AG10803 (cell line): ENCODE results near the gene TUBB4A.

ENCODE experiments used
- DNase-seq: peaks from one replicate; pipeline ENCODE4 v3.0.0; 2010; ENCODE audit warnings: low read depth
- H3K4me3 ChIP-seq: 2 replicates; pipeline ENCODE4 v1.5.1; 2011; ENCODE audit warnings: mild to moderate bottlenecking, low read length, control low read depth
- TF ChIP-seq, protein P1 (sequence below): conservative IDR thresholded peaks from 2 replicates; pipeline ENCODE4 v1.5.1; 2011; ENCODE audit warnings: mild to moderate bottlenecking, low read length, control low read depth, inconsistent platforms

TUBB4A gene

DNA sequence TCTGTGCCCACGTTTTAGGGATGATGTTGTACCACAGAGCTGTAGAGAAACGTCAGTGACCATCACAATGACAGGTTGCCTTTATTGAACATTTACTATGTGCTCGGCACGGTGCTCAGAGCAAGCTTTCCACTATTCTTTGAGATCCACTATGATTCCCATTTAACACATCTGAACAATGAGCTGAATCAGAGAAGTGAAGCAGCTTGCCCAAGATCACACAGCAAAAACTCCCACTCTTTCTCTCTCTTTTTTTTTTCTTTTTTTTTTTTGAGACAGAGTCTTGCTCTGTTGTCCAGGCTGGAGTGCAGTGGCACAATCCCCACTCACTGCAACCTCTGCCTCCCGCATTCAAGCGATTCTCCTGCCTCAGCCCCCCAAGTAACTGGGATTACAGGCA lies 20.6 kb upstream of the TUBB4A start:
- TF ChIP-seq, protein P1, sequence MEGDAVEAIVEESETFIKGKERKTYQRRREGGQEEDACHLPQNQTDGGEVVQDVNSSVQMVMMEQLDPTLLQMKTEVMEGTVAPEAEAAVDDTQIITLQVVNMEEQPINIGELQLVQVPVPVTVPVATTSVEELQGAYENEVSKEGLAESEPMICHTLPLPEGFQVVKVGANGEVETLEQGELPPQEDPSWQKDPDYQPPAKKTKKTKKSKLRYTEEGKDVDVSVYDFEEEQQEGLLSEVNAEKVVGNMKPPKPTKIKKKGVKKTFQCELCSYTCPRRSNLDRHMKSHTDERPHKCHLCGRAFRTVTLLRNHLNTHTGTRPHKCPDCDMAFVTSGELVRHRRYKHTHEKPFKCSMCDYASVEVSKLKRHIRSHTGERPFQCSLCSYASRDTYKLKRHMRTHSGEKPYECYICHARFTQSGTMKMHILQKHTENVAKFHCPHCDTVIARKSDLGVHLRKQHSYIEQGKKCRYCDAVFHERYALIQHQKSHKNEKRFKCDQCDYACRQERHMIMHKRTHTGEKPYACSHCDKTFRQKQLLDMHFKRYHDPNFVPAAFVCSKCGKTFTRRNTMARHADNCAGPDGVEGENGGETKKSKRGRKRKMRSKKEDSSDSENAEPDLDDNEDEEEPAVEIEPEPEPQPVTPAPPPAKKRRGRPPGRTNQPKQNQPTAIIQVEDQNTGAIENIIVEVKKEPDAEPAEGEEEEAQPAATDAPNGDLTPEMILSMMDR: no peak
- no peak overlapping the region for H3K4me3 ChIP-seq
- DNase-seq: no peak

DNA sequence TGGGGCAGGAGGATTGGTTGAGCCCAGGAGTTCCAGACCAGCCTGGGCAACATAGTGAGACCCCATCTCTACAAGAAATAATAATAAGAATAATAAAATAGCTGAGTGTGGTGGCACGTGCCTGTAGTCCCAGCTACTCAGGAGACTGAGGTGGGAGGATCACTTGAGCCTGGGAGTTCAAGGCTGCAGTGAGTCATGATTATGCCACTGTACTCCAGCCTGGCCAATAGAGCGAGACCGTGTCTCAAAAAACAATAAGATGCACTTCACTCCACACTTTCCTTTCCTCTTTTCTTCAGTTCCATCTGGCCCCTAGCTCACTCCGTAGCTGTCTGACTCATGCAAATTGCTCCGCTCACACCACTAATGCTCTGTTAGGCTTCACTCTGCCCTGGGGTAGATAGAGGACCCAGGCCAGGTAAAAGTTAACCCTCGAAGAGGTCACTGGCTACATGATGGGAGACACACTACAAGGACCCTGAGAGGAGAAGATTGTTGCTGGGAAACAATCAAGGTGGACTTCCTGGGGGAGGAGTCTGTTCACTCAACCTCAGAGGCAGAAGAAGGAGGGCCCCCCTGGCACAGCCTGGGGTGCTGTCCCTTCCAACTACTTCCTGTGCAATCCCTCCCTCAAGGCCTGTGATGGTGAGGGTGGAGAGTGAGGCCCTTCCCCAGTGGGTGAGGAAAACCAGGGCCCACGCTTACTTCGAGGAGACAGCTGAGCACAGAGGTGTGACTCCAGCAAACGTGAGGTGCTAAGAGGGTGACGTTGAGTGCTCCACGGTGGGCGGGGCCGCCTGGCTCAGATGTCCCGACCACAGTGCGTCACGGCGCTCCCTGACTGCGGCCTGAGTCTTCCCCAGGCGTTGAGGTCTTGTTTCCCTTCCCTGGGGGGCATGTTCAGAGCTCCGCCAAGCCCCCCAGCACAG lies 19.9 kb upstream of the TUBB4A start:
- no peak for DNase-seq
- TF ChIP-seq, protein P1: no peak
- H3K4me3 ChIP-seq: no peak overlapping the region

DNA sequence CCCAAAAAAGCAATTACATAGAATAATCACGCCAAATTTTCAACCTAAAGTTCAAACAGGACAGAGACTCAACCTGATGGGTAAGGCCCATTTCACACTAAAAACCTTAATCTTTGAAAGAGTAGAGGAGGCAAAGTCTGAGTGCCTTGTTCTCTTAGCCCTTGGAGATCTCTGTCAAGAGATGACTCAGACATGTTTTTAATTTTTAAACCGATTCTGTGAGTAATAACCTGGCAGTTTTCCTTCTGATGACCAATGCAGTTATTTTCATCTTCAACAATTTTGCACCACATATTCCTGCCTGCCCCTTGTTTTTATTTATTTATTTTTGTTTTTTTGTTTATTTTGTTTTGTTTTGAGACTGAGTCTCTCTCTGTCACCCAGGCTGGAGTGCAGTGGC lies 17.2 kb upstream of the TUBB4A start:
- DNase-seq: peak; percentile 80
- TF ChIP-seq, protein P1: no peak

GRCh38 chr19:6518145-6518911 lies 16.2 kb upstream of the TUBB4A start:
- DNase-seq: no peak
- TF ChIP-seq, protein P1: no peak
- H3K4me3 ChIP-seq: no peak overlapping the region

More for the DNA sequence above, 17.2 kb upstream of the TUBB4A start:
- H3K4me3 ChIP-seq: no peak overlapping the region

GRCh38 chr19:6516659-6517291 lies 14.7 kb upstream of the TUBB4A start:
- peak; percentile 78 for DNase-seq
- H3K4me3 ChIP-seq: peak overlapping the region; percentile 83
- TF ChIP-seq, protein P1: peak; percentile 82

- peak; percentile 88 for DNase-seq
- peak overlapping the region; percentile 83 for H3K4me3 ChIP-seq
- TF ChIP-seq, protein P1: no peak
Measured at GRCh38 chr19:6516018-6516658, 14.0 kb upstream of the TUBB4A start.
